B cell (primary cell): Measurements from ENCODE around the gene ACAD8. TPM values are rescaled to one million over a fixed set of nuclear protein-coding genes. Genes with fewer than 3 reads are reported as not detected.

Source experiments
- ATAC-seq: fragments of 200-7000 bp; cut with Tn5 transposase; one replicate; pipeline ENCODE4 v1.10.0; 2021; ENCODE audit warnings: low read depth, mild to moderate bottlenecking, moderate number of reproducible peaks, moderate library complexity
- CTCF ChIA-PET: fragments of 350-600 bp; sonication (Branson Sonifier 250); formaldehyde crosslinking; loops from one replicate; lab custom pipeline; 2021; ENCODE audit warnings: antibody characterized with exemption, inconsistent platforms; lab: Charles Lee
- POLR2A ChIA-PET: fragments of 350-600 bp; sonication (Branson Sonifier 250); formaldehyde crosslinking; loops from one replicate; lab custom pipeline; 2021; ENCODE audit warnings: antibody characterized with exemption; lab: Charles Lee
- DNase-seq: peaks from one replicate; pipeline ENCODE4 v3.0.0; 2013
- H2AFZ ChIP-seq: 2 replicates; pipeline ENCODE4 v1.6.1; 2012; ENCODE audit warnings: mild to moderate bottlenecking, low read depth, low read length; ENCODE audit not compliant: insufficient read depth, poor library complexity, severe bottlenecking
- H3K27ac ChIP-seq, 2 donors: 1 replicate in 1 of 2; 2 replicates in 1 of 2; pipeline ENCODE4 v1.5.1; 2012 to 2013; ENCODE audit warnings: low read length in 2 of 2, mild to moderate bottlenecking in 2 of 2, moderate library complexity in 1 of 2
- H3K27me3 ChIP-seq, 4 experiments: fragments of 200-600 bp in 1 of 4; sonication (generic) in 1 of 4; replicated peaks in 1 of 4; 1 replicate in 2 of 4; 2 replicates in 2 of 4; pipeline versions ENCODE4 v1.6.1 to v1.7.0; 2013 to 2016; ENCODE audit warnings: low read length in 3 of 4, mild to moderate bottlenecking in 2 of 4, mixed read lengths in 1 of 4, moderate library complexity in 1 of 4; ENCODE audit not compliant: insufficient read depth in 4 of 4, control insufficient read depth in 3 of 4; ENCODE audit errors: control extremely low read depth in 1 of 4
- H3K36me3 ChIP-seq, 2 experiments: replicated peaks in 1 of 2; 1 replicate in 1 of 2; 2 replicates in 1 of 2; pipeline versions ENCODE4 v1.6.1 to v1.7.1; 2013; ENCODE audit warnings: low read length in 1 of 2; ENCODE audit not compliant: insufficient read depth in 2 of 2, control insufficient read depth in 1 of 2; ENCODE audit errors: control extremely low read depth in 1 of 2, extremely low read depth in 1 of 2
- H3K4me1 ChIP-seq, 2 donors: fragments of 200-600 bp in 1 of 2; sonication (generic) in 1 of 2; 1 replicate in 1 of 2; 2 replicates in 1 of 2; pipeline versions ENCODE4 v1.5.1 to v1.6.1; 2013 to 2017; ENCODE audit warnings: low read length in 2 of 2; ENCODE audit not compliant: control insufficient read depth in 2 of 2, insufficient read depth in 2 of 2
- H3K4me2 ChIP-seq: replicated peaks from 2 replicates; pipeline ENCODE3; 2012; ENCODE audit warnings: mild to moderate bottlenecking, low read depth, low read length; ENCODE audit not compliant: poor library complexity, severe bottlenecking
- H3K4me3 ChIP-seq, 5 experiments: fragments of 200-600 bp in 1 of 5; sonication (generic) in 1 of 5; 1 replicate in 3 of 5; 2 replicates in 2 of 5; pipeline versions ENCODE4 v1.5.1 to v1.7.0; 2011 to 2016; ENCODE audit warnings: low read length in 4 of 5, mild to moderate bottlenecking in 4 of 5, low read depth in 2 of 5, control low read depth in 1 of 5, moderate library complexity in 1 of 5; ENCODE audit not compliant: insufficient read depth in 1 of 5; ENCODE audit errors: control extremely low read depth in 1 of 5, extremely low read depth in 1 of 5
- H3K79me2 ChIP-seq: fragments of 200-600 bp; sonication (generic); one replicate; pipeline ENCODE4 v1.6.0; 2016; ENCODE audit warnings: low read length; ENCODE audit not compliant: control insufficient read depth, insufficient read depth
- H3K9ac ChIP-seq: fragments of 200-600 bp; sonication (generic); 2 replicates; pipeline ENCODE4 v1.6.1; 2017; ENCODE audit warnings: mild to moderate bottlenecking, low read length, moderate library complexity
- H3K9me3 ChIP-seq, 3 donors: one replicate each; pipeline versions ENCODE4 v1.6.1 to v1.7.1; 2013; ENCODE audit warnings: low read length in 2 of 3; ENCODE audit not compliant: control insufficient read depth in 2 of 3, insufficient read depth in 1 of 3; ENCODE audit errors: control extremely low read depth in 1 of 3
- H4K20me1 ChIP-seq: 2 replicates; pipeline ENCODE4 v1.6.0; 2012; ENCODE audit warnings: mild to moderate bottlenecking, low read length; ENCODE audit not compliant: insufficient read depth, control insufficient read depth, poor library complexity, severe bottlenecking
- H3K27ac Mint-ChIP-seq: one replicate; pipeline ENCODE4 v1.8.0; 2021; ENCODE audit warnings: mixed read lengths
- H3K27me3 Mint-ChIP-seq: one replicate; pipeline ENCODE4 v1.8.0; 2021; ENCODE audit warnings: mixed read lengths
- H3K4me1 Mint-ChIP-seq: one replicate; pipeline ENCODE4 v1.8.0; 2021; ENCODE audit warnings: mixed read lengths
- H3K4me3 Mint-ChIP-seq: one replicate; pipeline ENCODE4 v1.8.0; 2021; ENCODE audit warnings: mixed read lengths
- H3K9me3 Mint-ChIP-seq: one replicate; pipeline ENCODE4 v1.8.0; 2022; ENCODE audit warnings: mixed read lengths; ENCODE audit not compliant: insufficient read depth
- CTCF ChIP-seq: fragments of 200-600 bp; IDR thresholded peaks from one replicate; pipeline ENCODE4 v1.8.0; 2022; ENCODE audit warnings: antibody characterized with exemption, mild to moderate bottlenecking
- EZH2 ChIP-seq: IDR thresholded peaks from 2 replicates; pipeline ENCODE4 v1.6.1; 2012; ENCODE audit warnings: borderline replicate concordance, low read depth, mild to moderate bottlenecking, moderate library complexity, low read length; ENCODE audit not compliant: insufficient read depth, poor library complexity, severe bottlenecking
- WGBS: methylation state at CpG from one replicate; pipeline ENCODE4 v1.1.5; 2013; ENCODE audit warnings: missing lambda C conversion rate; ENCODE audit not compliant: insufficient coverage; 5-methylcytosine and 5-hydroxymethylcytosine counted together
- intact Hi-C: fragments of 100-400 bp; cut with micrococcal nuclease; formaldehyde crosslinking; loops from one replicate; pipeline ENCODE4 v1.10.0; 2022
- polyA minus RNA-seq: library from RNA; depleted of rRNA, polyadenylated mRNA; stranded (reverse); fragments of >200 nt; gene quantifications from 2 replicates; pipeline ENCODE4 v1.2.3, GENCODE V29; 2012
- polyA plus RNA-seq: library from polyadenylated mRNA; depleted of rRNA; stranded (reverse); fragments of >200 nt; gene quantifications from 2 replicates; pipeline ENCODE4 v1.2.3, GENCODE V29; 2012
- total RNA-seq, 2 donors: library from RNA; stranded (reverse); fragments of 120-200 nt in 1 of 2; gene quantifications; 1 replicate in 1 of 2; 2 replicates in 1 of 2; pipeline versions ENCODE4 v1.2.3 to v1.2.4, GENCODE V29; 2013 to 2022

ACAD8 gene
- total RNA-seq (33.6 and 35.6 TPM in 2 replicates), polyA plus RNA-seq (26.5 and 37.9 TPM in 2 replicates), polyA minus RNA-seq (7.8 and 9.3 TPM in 2 replicates)
- total RNA-seq (2013) = 18.8 TPM

- Histone ChIP-seq H4K20me1 (no peaks in the 10 kb centered on the region), H3K4me1 (peaks cover 10 to 15% of the 10 kb centered on the region in 2 donors), H2AFZ (peak within 1 kb of the TSS; percentile 95), H3K9me3 (no peaks in the 10 kb centered on the region), H3K27me3 (no peaks in the 10 kb centered on the region), H3K4me3 (peak within 1 kb of the TSS; percentile 81 to 100 (median 93)), H3K36me3 (peaks cover under 1 to 22% of the 10 kb centered on the region in 2 experiments), H3K4me2 (peak within 1 kb of the TSS; percentile 94), H3K79me2 (peaks cover 7% of the 10 kb centered on the region), H3K27ac (peak within 1 kb of the TSS; percentile 42 to 45), H3K9ac (peak within 1 kb of the TSS; percentile 82)
- POLR2A ChIA-PET = interaction anchor here (0.7 to 1.4 kb wide), 2 partner anchors 26 to 29 kb away, joined by 3 to 6 read pairs; partner anchors contain the start of genes NCAPD3 and VPS26B
- CTCF ChIA-PET = interaction anchor here (1.0 to 3.3 kb wide), 8 partner anchors 9 to 45 kb away, joined by 3 to 14 read pairs (median 5); partner anchors contain the start of genes NCAPD3 and VPS26B
- Mint-ChIP-seq H3K4me3 (peak within 1 kb of the TSS; percentile 91), H3K4me1 (peaks cover 28% of the 10 kb centered on the region), H3K9me3 (no peaks in the 10 kb centered on the region), H3K27ac (peak within 1 kb of the TSS; percentile 69), H3K27me3 (no peaks in the 10 kb centered on the region)
- ATAC-seq (peak; percentile 100), DNase-seq (peak; percentile 96)
- TF ChIP-seq EZH2 (no peak), CTCF (peak; percentile 40)
- intact Hi-C loops = loop anchor here (1.0 to 2.0 kb wide), 5 partner anchors 25 to 184 kb away; partner anchors contain the start of genes GLB1L2, JAM3 and VPS26B
- WGBS = under 1% methylated on average over 68 of the region's 70 CpGs
Measured at GRCh38 chr11:134253188-134253993, at the start of gene ACAD8, which contains the start of gene THYN1. TSS of gene ACAD8 (plus strand) at chr11:134253568. CDS start at chr11:134253601, 33 bp downstream. TSS of gene THYN1 (minus strand) at chr11:134253352. CDS start at chr11:134252882, 470 bp downstream.
